ENCODE data around the gene FCGR3A. TPM values are rescaled to one million over a fixed set of nuclear protein-coding genes. Genes with fewer than 3 reads are reported as not detected.
"Not testable (repeated sequence)": the region's sequence is repeated elsewhere in the genome, so short reads cannot be mapped to it uniquely, and the experiment has no call there.

FCGR3A gene
- total and polyA plus RNA-seq, 12 donors = 3.1 to 184 (median 106) TPM

DNA sequence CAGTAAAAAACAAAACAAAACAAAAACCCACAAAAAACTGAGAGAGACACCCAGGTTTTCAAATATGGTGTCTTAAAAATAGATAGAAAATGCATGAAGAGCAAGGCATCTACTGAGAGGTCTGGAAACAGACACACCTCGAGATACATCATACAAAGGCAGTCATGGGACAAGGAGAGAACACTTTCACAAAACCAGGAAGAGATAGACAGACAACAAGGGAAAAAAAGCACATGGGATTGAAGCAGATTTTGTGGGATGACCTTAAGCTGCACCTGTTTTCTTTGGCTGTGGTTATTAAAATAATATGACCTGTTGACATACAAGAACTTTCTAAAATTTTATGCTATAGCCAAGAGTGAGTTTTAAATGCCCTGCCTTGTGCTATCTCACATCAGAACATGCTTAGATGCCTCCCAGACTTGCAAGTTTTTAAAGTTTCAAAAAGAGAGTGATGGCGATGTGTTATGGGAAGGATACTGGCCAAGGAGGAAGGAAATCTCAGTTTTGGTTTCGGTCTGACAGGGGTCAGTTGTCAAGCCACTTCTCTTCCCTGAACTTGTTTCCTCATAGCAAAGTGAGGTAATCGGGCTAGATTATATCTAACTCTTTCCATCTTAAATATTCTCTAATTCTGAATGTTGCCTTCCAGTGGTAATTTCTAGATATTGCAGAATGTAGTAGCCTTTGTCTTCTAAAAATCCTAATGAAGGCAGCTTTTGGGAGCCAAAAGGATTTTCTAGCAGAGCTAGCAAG lies 11.5 kb upstream of the FCGR3A start:
- not testable (repeated sequence) for H3K4me3 ChIP-seq; H3K36me3 ChIP-seq (replicated peaks in 1 of 2); H3K4me1 ChIP-seq (replicated peaks in 1 of 2); H3K27me3 ChIP-seq; H3K9me3 ChIP-seq (replicated peaks in 1 of 3)
- TF ChIP-seq, protein P1, sequence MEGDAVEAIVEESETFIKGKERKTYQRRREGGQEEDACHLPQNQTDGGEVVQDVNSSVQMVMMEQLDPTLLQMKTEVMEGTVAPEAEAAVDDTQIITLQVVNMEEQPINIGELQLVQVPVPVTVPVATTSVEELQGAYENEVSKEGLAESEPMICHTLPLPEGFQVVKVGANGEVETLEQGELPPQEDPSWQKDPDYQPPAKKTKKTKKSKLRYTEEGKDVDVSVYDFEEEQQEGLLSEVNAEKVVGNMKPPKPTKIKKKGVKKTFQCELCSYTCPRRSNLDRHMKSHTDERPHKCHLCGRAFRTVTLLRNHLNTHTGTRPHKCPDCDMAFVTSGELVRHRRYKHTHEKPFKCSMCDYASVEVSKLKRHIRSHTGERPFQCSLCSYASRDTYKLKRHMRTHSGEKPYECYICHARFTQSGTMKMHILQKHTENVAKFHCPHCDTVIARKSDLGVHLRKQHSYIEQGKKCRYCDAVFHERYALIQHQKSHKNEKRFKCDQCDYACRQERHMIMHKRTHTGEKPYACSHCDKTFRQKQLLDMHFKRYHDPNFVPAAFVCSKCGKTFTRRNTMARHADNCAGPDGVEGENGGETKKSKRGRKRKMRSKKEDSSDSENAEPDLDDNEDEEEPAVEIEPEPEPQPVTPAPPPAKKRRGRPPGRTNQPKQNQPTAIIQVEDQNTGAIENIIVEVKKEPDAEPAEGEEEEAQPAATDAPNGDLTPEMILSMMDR (IDR thresholded peaks at IDR 0.05) = peak in 1 of 6 experiments; percentile 11
- WGBS, 4 donors = 27 to 42% (median 39%) methylated on average over 4 of the region's 4 CpGs
- peak overlapping the region in 1 of 5 donors; percentile 17 for H3K27ac ChIP-seq
- intact Hi-C loops (cut with DNase I) = loop anchor here in 1 of 2 donors (10.0 kb wide), 1 partner anchor 184 kb away; the partner anchor contains the start of gene DUSP12
- DNase-seq = peak in 2 of 7 donors; percentile 28 to 43

DNA sequence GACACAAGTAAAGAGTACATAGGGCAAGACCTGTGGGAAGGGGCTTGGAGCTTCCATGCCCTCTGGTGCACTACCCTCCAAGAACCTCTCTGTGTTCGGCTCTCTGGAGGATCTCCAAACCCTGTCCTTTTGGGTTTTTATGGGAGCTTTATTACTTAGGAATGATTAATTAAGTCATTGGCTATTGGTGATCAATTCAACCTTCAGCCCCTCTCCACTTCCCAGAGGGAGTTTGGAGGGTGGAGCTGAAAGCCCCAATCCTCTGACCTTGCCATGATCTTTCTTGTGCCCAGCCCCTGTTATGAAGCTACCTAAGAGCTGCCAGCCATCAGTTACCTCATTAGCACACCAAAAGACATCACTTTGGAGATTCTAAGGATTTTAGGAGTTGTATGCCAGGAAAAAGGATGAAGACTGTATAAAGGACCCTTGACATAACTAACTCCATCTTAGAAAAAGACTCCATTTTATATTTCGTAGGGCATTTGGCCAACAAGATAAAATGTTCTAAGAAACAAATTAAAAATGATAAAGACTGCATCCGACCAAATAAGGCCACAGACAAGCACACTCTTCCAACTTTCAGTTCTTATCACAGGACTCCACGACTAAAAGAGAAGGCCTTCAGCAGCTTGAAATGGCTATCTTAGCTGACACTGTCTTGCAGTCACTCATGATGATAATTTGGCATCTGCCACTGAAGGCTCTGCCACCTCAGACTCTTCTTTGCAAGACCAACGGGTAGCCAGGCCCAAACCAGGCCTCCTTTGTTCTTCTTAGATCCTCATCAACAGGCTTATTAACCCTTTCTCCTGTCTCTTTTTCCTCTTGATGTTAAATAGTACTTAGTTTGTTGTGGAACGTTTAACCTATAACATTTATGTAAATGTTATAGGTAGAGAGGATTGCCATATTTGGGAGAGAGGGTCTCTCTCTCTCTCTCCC lies 8.2 kb upstream of the FCGR3A start:
- H3K27ac ChIP-seq; intact Hi-C loops (cut with DNase I); H3K4me1 ChIP-seq (replicated peaks in 1 of 2); H3K27me3 ChIP-seq; H3K36me3 ChIP-seq (replicated peaks in 1 of 2); H3K9me3 ChIP-seq (replicated peaks in 1 of 3); H3K4me3 ChIP-seq; DNase-seq: not testable (repeated sequence)
- 57 to 76% (median 62%) methylated on average over 4 to 5 of the region's 6 CpGs for WGBS, 4 donors

DNA sequence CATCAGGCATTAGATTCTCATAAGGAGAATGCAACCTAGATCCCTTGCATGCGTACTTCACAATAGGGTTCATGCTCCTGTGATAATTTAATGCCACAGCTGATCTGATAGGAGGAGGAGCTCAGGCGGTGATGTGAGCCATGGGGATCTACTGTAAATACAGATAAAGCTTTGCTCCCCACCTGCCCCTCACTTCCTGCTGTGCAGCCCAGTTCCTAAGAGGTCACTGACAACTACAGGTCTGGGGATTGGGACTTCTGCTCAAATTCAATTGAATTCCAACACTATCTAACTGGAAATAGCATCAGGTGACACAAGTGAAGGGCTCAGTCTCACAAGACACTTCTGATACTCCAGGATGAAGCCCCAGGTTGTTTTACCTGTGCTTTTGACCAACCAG lies 7.4 kb upstream of the FCGR3A start:
- intact Hi-C loops (cut with DNase I) = not testable (repeated sequence)
- 40 to 80% (median 78%) methylated on average over 1 to 2 of the region's 2 CpGs; no CpG with 5 or more reads in 1 of the 4 donors for WGBS, 4 donors

DNA sequence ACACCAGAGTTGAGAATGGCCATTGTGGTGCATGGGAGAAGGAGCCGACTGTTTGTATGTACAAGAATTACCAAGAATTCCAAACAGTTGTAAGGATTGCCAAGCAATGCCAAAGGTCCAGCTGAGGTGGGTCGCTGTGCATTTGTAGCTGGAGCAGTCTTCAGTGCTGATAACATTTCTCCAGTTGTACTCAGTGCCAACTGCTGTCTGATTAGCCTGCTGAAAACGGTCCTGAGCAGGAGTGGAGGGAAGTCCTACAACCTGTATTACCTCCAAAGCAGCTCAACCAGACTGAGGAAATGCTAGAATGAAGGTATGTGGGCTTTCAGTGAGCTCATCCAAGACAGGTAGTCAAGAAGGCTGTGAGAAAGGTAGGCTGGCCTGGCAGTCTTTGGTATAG lies 6.5 kb upstream of the FCGR3A start:
- 50 to 69% (median 63%) methylated on average over 3 of the region's 3 CpGs for WGBS, 4 donors
- DNase-seq; H3K4me3 ChIP-seq; H3K27ac ChIP-seq; H3K4me1 ChIP-seq (replicated peaks in 1 of 2); H3K36me3 ChIP-seq (replicated peaks in 1 of 2); H3K27me3 ChIP-seq; intact Hi-C loops (cut with DNase I); H3K9me3 ChIP-seq (replicated peaks in 1 of 3): not testable (repeated sequence)

More for the DNA sequence above, 7.4 kb upstream of the FCGR3A start:
- not testable (repeated sequence) for DNase-seq; H3K36me3 ChIP-seq (replicated peaks in 1 of 2); H3K27ac ChIP-seq; H3K27me3 ChIP-seq; H3K9me3 ChIP-seq (replicated peaks in 1 of 3); H3K4me3 ChIP-seq; H3K4me1 ChIP-seq (replicated peaks in 1 of 2)

DNA sequence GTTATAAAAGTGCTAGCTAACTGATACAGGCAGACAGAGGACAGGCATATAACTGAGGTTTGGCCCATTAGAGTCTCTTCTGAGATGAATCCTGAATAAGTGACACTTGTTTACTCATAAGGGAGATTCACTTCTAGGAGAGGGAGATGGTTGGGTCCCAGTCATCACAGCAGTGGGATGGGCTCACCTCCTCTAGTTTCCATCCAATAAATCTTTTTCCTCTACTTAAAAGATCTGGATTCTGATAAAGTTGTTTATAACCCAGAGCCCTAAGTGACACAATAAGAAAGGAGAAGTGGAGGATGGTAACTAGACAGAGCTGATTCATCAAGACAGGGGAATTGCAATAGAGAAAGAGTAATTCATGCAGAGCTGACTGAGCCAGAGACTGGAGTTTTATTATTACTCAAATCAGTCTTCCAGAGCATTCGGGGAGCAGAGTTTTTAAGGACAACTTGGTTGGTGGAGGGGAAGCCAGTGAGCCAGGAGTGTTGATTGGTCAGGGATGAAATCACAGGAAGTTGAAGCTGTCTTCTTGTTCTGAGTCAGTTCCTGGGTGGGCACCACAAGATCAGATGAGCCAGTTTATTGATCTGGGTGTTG lies 5.3 kb upstream of the FCGR3A start:
- intact Hi-C loops (cut with DNase I); H3K4me1 ChIP-seq (replicated peaks in 1 of 2); DNase-seq; H3K4me3 ChIP-seq; H3K27me3 ChIP-seq; H3K9me3 ChIP-seq (replicated peaks in 1 of 3); H3K36me3 ChIP-seq (replicated peaks in 1 of 2): not testable (repeated sequence)
- 18 to 33% (median 33%) methylated on average over 1 of the region's 1 CpG for WGBS, 4 donors
- peak overlapping the region in 2 of 5 donors; percentile 47 to 82 for H3K27ac ChIP-seq

DNA sequence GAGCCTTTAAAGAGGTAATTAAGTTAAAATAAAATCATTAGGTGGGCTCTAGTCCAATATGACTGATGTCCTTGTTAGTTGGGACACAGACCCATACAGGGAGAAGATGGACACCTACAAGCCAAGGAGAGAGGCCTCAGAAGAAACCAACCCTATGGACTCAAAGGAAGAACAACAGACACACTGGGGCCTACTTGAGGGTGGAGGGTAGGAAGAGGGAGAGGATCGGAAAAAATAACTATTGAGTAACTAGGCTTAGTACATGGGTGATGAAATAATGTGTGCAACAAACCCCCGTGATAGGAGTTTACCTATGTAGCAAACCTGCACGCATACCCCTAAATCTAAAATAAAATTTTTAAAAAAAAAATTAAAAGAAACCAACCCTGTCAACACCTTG lies 4.7 kb upstream of the FCGR3A start:
- H3K27me3 ChIP-seq; H3K36me3 ChIP-seq (replicated peaks in 1 of 2); intact Hi-C loops (cut with DNase I); H3K9me3 ChIP-seq (replicated peaks in 1 of 3); H3K4me1 ChIP-seq (replicated peaks in 1 of 2); H3K4me3 ChIP-seq; DNase-seq: not testable (repeated sequence)
- peak overlapping the region in 2 of 5 donors; percentile 47 to 82 for H3K27ac ChIP-seq
- WGBS, 4 donors = 73 to 83% (median 79%) methylated on average over 3 of the region's 3 CpGs

DNA sequence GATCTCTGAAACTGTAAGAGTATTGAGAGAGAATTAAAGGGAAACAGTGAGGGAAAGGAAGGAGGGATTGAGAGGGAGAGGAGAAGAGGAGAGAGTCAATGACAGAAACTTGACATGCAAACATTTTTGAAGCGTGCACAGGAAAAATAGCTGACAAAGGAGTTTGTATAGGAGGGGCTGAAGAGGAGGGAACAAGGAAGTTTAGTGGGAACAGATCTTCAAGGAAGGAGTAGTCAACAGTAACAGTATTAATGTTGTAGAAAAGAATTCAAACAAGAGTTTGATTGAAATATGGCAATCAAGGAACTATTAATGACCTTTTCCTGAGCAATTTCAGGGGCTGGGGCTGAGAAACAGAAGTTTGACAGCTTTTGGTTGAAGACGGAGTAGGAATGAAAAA lies 4.0 kb upstream of the FCGR3A start:
- H3K9me3 ChIP-seq (replicated peaks in 1 of 3); H3K27ac ChIP-seq; H3K36me3 ChIP-seq (replicated peaks in 1 of 2); DNase-seq; intact Hi-C loops (cut with DNase I); H3K4me3 ChIP-seq; H3K4me1 ChIP-seq (replicated peaks in 1 of 2); H3K27me3 ChIP-seq: not testable (repeated sequence)
- WGBS, 4 donors = 61 to 74% (median 68%) methylated on average over 1 to 2 of the region's 2 CpGs

DNA sequence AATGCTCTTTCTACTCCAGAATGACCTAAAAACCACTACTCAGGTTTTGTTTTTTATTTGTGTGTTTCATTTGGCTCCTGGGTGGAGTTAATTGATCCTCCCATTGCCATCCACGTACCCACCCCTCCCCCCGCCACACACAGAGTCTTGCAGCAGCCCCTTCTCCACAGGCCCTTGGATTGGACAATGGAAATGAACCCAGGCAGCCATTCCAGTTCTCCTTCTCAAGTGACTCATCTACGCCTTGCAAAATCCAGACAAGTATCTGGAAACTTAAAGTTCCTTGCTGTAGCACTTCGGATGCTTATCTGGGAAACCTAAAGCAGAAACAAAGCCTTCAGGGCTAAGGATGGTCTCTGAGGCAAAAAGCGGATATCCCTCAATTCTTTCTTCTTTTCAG lies 1.3 kb upstream of the FCGR3A start:
- H3K27ac ChIP-seq; H3K9me3 ChIP-seq (replicated peaks in 1 of 3); H3K36me3 ChIP-seq (replicated peaks in 1 of 2); H3K27me3 ChIP-seq; H3K4me1 ChIP-seq (replicated peaks in 1 of 2); H3K4me3 ChIP-seq; intact Hi-C loops (cut with DNase I): not testable (repeated sequence)
- 71 to 82% (median 81%) methylated on average over 4 to 5 of the region's 5 CpGs for WGBS, 4 donors
- peak in 1 of 7 donors; percentile 8 for DNase-seq

DNA sequence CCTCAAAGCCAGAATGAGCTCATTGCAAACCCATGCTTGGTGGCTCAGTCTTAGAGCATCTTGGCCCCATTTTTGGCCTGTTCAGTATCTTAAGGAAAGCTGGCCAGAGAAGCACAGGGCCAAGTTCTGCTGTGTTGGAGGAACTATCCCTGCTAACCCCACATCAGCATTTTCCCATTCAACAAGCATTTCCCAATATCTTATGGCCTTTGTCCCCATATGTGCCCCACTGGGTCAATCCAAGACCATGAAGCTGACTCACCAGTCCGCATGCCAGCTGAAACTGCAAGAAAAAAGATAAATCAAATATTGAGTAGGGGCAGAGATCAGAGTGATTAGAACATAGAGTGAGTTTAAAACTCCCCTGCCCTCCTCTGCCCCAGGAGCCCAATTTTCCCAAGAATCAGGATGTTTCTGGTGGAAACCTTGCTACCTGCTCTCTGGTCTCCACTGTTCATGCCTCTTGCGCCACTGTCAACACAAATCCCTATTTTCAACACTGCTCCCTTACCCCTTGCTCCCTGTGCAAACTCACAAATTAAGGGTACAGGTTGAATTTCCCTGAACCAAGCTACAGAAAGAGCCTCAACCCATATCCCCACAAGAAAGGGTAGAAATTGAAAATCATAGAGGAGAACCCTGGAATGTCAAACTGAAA lies 740 bp downstream of the FCGR3A start:
- 46 to 69% (median 60%) methylated on average over 1 of the region's 2 CpGs for WGBS, 4 donors
- H3K36me3 ChIP-seq (replicated peaks in 1 of 2); DNase-seq; H3K9me3 ChIP-seq (replicated peaks in 1 of 3); intact Hi-C loops (cut with DNase I); H3K27me3 ChIP-seq; H3K4me3 ChIP-seq; H3K4me1 ChIP-seq (replicated peaks in 1 of 2): not testable (repeated sequence)
- peak overlapping the region in 3 of 5 donors; percentile 32 to 72 (median 44) for H3K27ac ChIP-seq

Data from adrenal gland (tissue), 12 donors.